GM18870 (cell line): ENCODE results near the gene RANBP17.

Experiments used
- ATAC-seq: cut with Tn5 transposase; IDR thresholded peaks from one replicate; pipeline ENCODE4 v1.9.1; 2021; ENCODE audit warnings: moderate library complexity; ENCODE audit not compliant: unreplicated experiment

Gene RANBP17

DNA sequence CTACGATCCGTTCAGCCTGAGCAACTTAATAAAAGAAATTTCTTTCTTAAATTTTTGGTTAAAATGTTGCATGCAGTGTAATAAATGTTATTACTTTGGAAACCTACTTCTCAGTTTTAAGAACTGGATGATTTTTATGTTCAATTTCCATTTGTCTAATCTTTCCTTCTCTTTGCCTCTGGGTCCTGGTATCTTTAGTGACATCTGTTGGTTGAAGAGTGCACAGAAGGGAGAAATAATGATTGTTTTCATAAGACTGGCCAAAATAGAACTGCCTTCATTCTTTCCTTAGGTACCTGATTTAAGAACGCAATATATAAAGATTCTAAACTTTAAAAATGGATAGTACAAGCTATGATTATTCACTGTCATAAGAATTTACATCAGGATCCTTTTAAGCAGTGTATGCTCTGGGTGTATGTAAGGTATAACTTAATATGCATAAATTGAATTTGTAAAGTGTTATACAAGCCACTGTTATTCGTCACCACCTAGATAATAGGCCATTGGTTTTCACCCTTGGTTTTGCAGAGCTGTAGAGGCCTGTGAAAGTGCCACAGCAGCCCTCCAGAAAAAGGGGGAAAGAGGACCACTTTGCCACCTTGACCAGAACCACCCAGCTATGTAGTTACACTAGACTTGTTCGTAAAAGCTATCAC is 364.4 kb downstream of the RANBP17 start:
- no peak for ATAC-seq

DNA sequence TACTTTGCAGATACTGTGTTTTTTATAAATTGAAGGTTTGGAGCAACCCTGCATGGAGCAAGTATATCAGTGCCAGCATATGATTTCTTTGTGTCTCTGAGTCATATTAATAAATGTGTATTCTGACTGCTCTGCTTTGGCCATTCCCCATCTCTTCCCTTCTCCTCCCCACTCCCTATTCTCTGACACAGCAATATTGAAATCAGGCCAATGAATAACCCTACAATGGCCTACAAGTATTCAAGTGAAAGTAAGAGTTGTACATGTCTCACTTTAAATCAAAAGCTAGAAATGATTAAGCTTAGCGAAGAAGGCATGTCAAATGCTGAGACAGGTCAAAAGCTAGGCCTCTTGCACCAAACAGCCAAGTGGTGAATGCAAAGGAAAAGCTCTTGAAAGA is 365.0 kb downstream of the RANBP17 start:
- ATAC-seq: no peak

DNA sequence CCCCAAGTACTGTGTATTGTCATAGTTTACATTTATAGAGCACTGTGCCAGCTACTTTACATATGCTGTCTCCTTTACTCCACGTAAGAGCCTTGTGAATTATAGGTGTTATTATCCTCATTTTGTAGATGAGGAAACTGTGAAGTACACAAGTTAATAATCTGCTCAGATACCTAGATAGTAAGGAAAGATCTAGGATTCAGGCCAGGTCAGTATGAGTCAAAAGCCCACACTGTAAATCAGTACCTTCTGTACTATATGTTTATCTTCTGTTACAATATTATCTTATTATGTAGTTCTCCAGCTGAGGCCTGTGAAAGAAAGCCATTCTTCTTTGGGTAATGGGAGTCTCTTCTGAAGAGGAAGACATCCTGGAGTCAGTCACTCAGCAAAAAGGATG is 374.8 kb downstream of the RANBP17 start:
- no peak for ATAC-seq

DNA sequence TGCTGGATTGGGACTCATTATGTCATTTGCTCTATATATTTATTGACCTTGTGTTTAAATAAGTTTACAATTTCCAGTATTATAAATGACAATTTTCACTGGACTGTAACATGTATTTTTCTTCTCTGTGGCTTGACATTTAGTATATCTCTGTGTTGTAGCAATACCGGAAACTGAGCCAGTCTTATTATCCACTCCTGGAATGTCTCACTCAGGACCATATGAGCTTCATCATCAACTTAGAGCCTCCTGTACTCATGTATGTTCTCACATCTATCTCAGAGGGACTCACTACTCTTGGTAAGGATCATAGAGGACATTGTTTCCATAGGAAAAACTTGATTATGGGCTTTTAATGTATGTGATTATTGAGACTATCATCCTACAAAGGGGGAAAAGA is 380.7 kb downstream of the RANBP17 start:
- no peak for ATAC-seq

DNA sequence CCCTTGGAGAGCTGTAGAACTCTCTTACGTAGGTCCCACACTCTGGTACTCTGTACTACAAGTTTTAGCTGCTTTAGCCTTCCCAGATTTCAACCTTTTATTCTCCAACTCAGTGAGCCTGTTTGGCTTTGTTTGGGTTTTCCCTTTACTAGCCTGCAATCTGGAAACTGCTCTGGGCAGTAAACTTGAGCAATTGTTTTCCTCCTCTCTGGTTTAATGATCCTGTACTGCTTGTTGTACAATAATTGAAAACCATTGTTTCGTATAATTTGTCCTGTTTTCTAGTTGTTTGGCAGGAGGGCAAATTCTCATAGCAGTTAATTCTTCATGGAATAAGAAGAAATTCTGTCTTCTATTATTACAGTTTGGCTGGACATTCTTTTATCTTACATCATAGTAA is 384.4 kb downstream of the RANBP17 start:
- no peak for ATAC-seq

DNA sequence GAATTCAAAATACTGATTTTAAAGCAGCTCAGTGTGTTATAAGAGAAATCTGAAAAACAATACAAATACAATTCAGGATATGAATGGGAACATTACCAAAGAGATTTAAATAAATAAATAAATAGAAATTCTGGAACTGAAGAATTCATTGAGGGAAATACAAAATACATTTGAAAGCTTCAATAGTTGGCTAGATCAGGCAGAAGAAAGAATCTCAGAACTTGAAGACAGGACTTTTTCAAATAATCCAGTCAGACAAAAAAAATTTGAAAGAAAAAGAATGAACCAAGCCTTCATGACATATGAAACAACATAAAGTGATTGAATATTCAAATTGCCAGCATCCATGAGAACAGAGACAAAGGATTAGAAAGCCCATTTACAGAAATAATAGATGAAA is 387.6 kb downstream of the RANBP17 start:
- no peak for ATAC-seq

DNA sequence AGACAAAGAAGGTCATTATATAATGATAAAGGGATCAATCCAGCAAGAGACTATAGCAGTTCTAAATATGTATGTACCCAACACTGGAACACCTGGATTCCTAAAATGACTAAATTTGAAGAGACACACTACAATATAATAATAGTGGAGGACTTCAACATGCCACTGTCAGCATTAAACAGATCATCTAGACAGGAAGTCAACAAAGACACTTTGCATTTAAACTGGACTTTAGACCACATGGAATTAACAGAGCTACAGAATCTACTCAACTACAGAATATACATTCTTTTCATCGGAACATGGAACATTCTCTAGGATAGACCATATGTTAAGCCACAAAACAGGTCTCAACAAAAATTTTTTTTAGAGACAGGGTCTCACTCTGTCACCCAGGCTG is 388.9 kb downstream of the RANBP17 start:
- ATAC-seq: no peak

DNA sequence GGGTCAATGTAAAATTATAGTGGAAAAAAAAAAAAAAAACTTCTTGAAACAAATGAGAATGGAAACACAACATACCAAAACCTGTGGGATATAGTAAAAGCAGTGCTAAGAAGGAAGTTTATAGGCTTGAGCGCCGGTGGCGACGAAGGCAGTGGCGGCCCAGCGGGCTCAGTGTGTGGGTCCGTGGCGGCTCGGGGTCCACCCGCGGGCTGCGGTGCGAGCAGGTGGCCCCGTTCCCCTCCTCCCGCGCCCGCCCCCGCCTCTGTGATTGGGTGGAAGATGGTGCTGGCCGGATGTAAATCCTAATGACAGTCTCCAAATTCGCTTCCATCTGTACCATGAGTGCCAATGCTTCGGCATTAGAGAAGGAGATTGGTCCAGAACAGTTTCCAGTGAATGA is 389.7 kb downstream of the RANBP17 start:
- ATAC-seq: no peak

DNA sequence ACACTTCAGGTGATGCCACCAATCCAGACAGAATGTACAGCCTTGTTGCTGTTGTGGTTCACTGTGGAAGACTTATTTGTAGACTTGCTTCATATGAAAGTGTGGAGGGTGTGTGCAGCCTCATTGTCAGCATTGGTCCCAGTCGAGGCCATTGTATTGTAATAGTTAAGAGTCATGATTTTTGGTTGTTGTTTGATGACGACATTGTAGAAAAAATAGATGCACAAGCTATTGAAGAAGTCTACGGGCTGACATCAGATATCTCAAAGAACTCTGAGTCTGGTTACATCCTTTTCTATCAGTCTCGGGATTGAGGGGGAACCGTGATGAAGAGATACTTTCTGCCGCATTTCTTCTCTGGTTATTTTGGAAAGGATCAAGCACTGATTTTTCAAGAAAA is 390.9 kb downstream of the RANBP17 start:
- no peak for ATAC-seq

DNA sequence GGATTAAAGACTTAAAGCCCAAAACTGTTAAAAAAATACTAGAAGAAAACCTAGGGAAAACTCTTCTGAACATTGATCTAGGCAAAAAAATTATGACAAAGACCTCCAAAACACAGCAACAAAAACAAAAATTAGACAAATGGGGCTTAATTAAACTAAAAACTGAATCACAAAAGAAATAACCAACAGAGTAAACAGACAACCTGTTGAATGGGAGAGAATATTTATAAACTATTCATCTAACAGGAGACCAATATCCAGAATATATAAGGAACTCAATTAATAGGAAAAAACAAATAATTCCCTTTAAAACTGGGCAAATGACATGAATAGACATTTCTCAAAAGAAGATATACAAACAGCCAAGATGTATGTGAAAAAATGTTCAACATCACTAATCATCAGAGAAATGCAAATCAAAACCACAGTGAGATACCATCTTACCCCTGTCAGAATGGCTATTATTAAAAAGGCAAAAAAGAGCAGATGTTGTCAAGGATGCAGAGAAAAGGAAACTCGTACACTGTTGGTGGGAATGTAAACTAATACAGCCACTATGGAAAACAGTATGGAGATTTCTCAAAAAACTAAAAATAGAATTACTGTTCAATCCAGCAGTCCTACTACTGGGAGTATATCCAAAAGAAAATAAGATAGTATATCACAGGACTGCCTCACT is 397.1 kb downstream of the RANBP17 start:
- no peak for ATAC-seq

DNA sequence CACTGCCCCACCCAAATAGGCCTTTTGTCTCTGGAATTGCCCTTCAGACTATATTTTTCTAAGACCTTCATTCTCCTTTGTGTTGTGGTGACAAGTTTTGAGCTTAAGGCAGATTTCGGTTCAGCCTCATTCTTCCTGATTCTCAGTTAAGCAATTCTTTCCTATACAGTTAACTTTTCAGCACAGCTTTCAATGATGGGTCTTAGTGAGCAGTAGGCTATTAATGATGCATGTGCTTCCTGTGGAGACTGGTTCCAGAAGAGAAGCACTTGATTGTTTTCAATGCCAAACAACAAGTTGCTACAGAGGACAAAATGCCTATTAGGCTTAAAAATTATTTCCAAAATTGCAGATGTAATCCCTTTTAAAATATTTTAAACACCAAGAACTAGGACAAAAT is 399.5 kb downstream of the RANBP17 start:
- ATAC-seq: no peak

DNA sequence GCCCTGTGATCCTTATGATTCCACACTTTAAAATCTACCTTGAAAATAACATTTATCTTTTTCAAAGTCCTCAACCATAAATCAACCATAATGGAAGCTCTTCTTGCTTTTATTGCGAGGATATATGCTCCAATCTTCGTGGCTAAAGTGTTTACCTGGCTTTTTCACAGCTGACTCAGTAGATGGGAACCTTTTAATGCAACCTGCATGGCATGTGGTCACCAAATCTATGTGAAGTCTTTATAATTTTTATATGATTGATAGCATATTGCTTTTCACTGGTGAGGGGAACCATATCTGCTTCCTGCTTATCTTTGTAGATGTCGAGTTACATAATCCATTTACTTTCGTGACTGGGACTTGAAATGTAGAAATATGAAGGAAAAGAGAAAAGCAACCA is 400.1 kb downstream of the RANBP17 start:
- no peak for ATAC-seq

DNA sequence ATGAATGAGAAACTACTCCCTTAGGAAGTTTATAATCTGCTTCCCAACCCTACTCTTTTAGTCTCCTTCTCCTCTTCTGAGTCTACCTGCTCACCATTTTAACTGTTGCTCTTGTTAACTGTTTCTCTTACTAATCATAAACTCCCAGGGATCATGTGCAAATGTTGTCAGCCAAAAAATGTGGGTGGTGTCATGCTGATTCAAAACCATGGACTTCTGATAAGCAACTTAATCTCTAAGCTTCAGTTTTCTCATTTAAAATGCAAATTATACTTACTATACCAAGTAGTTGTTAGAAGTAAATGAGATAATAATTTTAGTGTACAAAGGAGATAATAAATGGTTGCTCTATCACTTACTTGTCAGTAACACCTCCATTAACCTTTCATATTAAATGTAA is 401.4 kb downstream of the RANBP17 start:
- no peak for ATAC-seq

DNA sequence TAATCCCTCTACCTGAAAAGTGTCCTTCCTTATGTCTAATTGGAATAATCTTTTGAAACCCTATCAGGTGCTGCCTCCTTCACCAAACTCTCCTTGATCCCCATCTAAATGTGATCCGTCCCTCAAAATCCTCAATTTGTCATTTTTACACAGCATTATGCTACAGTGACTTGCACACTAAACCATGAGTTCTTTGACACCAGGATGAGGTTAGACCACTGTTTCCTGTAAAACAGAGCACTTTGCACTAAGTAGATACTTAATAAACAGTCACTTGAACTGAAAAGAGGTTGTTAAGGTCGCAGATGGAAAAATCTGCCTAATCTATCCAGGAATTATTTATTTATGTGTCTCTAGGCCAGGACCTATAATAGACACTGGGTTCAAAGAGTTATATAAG is 403.0 kb downstream of the RANBP17 start:
- ATAC-seq: no peak

DNA sequence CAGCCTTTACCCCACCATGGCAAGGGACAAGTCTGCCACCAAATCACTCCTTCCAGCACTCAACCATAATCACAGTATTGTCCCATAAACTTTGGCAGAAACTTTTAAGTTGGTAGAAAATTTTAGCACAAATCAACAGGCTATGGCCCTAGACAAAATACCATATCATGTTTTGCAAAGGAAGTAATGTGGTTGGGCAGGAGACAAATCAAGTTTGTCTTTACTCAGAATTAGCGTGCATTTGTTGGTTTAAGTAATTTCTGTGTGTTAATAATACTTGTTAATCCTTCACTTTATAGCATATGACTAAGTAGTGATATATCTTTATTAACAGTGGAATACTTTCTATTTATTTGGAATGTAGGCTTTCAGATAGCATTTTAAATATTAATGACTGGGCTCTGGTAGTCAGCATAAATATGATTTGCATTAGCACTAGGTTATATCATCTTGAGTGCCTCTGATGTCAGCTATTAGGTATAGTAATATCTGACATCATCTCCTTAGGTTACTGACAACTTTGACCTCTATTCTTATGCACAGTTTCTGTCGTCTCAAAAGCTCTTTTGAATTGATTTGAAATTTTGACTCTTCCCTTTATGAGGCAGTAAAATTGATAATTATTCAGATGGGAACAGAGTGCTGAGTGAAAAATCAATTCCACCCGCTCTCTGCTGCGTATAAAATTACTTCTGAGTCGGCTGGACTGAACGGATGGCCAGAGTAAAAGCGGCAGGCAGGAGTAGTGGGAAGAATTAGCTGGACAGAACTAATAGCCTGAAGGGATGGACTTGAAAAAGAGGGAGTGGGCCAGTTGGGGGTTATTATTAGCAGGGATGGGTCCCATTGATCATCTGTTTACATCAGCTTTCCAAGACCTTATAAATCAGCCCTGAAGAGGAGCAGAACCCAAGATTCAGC is 407.1 kb downstream of the RANBP17 start:
- no peak for ATAC-seq

DNA sequence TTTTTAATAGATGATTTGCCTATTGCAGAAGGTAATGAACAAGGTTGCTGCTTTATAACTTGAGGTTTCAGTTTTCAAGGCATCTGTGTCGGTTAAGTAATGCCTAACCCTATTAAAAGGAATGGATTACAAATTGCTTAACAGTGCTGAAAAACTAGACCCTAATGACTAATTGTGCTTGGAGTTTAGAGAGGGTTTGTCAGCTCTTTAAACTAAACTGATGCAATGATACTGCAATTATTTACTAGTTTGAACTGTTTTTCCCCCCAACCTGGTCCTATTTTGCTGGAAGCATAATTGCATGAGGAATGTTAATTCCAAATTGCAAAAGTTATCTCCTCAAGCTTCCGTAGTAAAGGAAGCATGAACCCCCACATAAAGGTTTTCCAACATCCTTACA is 407.9 kb downstream of the RANBP17 start:
- ATAC-seq: no peak

DNA sequence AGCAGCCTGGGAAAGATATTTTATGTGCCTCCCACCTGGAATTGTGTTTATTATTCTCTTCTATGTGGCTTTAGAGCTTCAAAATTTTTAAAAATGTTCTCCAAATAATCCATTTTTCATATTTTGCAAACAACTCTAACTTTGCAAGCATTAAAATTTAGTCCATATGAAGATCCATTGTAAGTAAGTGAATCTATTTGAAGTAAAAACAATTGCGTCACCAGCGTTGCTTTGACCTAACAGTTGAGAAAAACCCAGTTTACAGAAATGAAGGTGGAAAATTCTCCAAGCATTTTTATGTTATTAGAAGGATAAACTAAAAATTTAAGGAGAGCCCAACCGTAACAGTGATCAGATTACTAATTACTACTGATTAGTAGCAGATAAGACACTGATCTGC is 408.3 kb downstream of the RANBP17 start:
- no peak for ATAC-seq

DNA sequence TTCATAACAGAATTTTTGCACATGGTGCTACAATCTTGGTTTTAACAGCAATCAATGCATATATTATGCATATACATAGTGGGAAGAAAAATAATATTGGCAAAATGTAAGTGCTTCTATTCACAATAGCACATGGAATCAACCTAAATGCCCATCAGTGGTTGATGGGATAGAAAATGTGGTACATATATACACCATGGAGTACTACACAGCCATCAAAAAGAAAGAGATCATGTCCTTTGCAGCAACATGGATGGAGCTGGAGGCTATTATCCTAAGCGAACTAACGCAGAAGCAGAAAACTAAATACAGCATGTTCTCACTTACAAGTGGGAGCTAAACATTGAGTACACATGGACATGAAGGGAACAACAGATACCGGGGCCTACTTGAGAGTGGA is 410.0 kb downstream of the RANBP17 start:
- no peak for ATAC-seq

DNA sequence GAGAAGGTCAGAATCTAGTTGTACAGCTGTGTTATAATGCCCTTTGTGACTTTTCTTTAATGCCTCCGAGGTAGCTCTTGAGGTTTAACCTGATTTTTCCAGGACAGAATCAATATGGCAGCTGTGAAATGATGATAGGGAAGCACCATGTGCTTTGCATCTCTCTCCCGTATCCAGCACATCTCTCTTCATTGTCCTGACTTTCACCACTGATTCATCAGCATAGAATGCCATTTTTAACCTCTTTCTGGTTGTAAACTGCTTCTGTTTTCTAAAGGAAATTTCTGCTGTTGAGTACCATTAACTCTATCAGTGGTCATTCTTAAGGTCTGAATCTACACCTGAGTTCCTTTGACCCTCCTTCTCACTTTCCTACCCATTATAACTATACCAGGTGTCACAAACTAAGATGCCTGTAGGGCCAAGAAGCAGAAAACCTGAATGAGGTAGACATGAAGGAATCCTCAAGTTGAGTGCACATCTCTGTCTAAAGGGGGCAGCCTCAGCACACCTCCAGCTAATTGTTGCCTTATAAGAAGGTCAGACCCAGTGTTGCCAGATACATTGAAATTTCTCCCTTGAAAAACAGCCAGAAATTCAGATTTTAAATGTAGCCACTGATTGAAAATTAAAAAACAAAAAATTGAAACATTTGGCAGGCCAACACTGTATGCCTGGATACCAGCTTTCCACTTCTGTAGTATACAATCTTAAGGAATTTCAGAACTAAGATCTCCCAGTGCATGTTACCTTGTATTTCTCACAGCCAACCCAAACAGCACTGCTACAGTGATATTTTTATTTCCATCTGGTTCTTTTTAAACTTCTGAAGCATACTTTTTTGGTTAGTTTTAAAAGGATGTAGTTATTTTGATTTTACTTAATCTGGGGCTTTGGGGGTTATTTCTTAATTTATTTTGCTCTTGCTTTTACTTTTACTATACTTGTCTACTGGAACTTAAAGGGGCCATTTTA is 411.5 kb downstream of the RANBP17 start:
- no peak for ATAC-seq

DNA sequence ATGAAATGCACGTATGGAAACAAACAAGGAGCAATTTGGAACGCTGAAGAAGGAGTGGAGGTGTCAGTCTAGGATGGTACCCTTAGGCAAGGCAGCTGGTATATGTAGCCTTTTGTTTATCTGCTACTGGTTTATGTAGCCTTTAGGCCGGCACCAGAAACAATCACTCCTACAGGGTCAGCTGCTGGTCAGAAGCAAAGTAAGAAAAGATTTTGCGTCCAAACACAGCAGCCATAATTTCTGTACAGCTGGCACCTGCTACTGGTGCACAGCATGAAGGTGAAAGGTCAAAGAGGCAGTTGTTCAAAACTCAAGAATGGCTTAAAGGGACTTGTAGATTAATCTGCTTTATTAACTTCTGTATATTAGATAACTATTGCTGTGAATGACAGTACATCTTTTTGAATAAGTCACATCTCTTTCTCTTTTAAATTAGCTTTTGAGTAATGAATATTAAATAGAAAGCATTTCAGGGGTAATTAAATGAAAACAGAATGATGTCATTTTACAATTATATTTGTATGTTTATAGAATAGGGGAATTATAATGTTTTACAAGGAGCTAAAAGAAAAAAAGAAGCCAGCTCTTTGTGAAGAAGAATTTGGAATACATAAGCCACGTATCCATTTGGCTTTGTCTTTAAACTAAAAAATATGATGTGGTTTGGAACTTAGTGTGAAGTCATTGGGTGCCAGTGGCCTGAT is 414.2 kb downstream of the RANBP17 start:
- ATAC-seq: no peak
